ENCODE results near the gene ETS2. TPM values are rescaled to one million over a fixed set of nuclear protein-coding genes. Genes with fewer than 3 reads are reported as not detected.

Gene ETS2
- total RNA-seq, 1 experiment from 2014 or later: 49.9 TPM

- no peaks in the 10 kb centered on the region for H3K27me3 Mint-ChIP-seq (ENCODE audit: unreplicated experiment)
- peaks cover 11% of the 10 kb centered on the region for H3K4me1 Mint-ChIP-seq (ENCODE audit: low read depth, unreplicated experiment)
- H3K4me3 Mint-ChIP-seq (ENCODE audit: low read depth, unreplicated experiment): no peak overlapping the region
- no peaks in the 10 kb centered on the region for H3K36me3 Mint-ChIP-seq (ENCODE audit: insufficient read depth, unreplicated experiment)
- TF ChIP-seq, protein P1, sequence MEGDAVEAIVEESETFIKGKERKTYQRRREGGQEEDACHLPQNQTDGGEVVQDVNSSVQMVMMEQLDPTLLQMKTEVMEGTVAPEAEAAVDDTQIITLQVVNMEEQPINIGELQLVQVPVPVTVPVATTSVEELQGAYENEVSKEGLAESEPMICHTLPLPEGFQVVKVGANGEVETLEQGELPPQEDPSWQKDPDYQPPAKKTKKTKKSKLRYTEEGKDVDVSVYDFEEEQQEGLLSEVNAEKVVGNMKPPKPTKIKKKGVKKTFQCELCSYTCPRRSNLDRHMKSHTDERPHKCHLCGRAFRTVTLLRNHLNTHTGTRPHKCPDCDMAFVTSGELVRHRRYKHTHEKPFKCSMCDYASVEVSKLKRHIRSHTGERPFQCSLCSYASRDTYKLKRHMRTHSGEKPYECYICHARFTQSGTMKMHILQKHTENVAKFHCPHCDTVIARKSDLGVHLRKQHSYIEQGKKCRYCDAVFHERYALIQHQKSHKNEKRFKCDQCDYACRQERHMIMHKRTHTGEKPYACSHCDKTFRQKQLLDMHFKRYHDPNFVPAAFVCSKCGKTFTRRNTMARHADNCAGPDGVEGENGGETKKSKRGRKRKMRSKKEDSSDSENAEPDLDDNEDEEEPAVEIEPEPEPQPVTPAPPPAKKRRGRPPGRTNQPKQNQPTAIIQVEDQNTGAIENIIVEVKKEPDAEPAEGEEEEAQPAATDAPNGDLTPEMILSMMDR (IDR thresholded peaks at IDR 0.05; ENCODE audit: unreplicated experiment): no peak
- CTCF ChIA-PET: no interaction called here
- intact Hi-C loops (cut with micrococcal nuclease; ENCODE audit: unreplicated experiment): no loop called here
- no peak for DNase-seq
- no peak overlapping the region for H3K27ac Mint-ChIP-seq (ENCODE audit: unreplicated experiment)
- BruUV-seq (replicated peaks): no TSS peak
- H3K9me3 Mint-ChIP-seq (ENCODE audit: low read depth, unreplicated experiment): no peaks in the 10 kb centered on the region
Observed at GRCh38 chr21:38848187-38848609, 42.5 kb downstream of the ETS2 start.

- Mint-ChIP-seq H3K36me3 (ENCODE audit: insufficient read depth, unreplicated experiment) (no peaks in the 10 kb centered on the region), H3K27ac (ENCODE audit: unreplicated experiment) (no peak overlapping the region), H3K4me1 (ENCODE audit: low read depth, unreplicated experiment) (peaks cover 25% of the 10 kb centered on the region), H3K9me3 (ENCODE audit: low read depth, unreplicated experiment) (no peaks in the 10 kb centered on the region), H3K4me3 (ENCODE audit: low read depth, unreplicated experiment) (no peak overlapping the region), H3K27me3 (ENCODE audit: unreplicated experiment) (no peaks in the 10 kb centered on the region)
- CTCF ChIA-PET: no interaction called here
- TF ChIP-seq, protein P1 (IDR thresholded peaks at IDR 0.05; ENCODE audit: unreplicated experiment): no peak
- DNase-seq: no peak
- BruUV-seq (replicated peaks): no TSS peak
- intact Hi-C loops (cut with micrococcal nuclease; ENCODE audit: unreplicated experiment): no loop called here
Observed at GRCh38 chr21:38849776-38850175, 44.0 kb downstream of the ETS2 start.

DNA sequence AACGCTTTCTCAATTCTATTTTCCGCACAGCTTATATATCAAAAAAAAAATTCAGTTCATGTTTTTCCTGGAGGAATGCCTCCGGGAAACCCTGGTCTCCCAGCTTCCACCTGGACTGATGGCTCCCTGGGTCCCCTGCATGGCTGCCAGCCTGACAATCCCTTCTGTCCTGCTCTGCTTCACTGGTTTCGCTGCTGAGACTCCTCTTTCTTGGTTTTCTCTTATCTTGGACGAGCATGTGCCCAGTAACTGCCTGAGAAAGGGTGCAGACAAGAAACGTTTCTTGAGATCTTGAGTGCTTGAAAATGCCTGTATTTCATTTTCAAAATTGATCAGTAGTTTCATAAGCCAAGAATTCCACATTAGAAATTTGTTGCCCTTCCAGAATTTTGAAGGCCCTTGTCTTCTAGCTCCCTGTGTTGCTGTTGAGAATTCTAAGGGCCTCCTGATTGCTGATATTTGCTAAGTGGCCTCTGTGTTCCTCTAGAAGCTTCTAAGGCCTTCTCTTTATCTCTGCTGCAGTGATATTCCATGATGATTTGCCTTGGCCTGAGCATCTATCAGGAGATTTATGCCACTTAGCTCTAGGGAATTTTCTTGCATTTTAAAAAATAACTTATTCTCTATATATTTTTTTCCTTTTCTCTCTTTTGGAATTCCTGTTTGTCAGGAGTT, 44.7 kb downstream of the ETS2 start:
- BruUV-seq (replicated peaks): no TSS peak
- Mint-ChIP-seq H3K9me3 (ENCODE audit: low read depth, unreplicated experiment) (no peaks in the 10 kb centered on the region), H3K27ac (ENCODE audit: unreplicated experiment) (no peak overlapping the region), H3K36me3 (ENCODE audit: insufficient read depth, unreplicated experiment) (no peaks in the 10 kb centered on the region), H3K27me3 (ENCODE audit: unreplicated experiment) (no peaks in the 10 kb centered on the region), H3K4me1 (ENCODE audit: low read depth, unreplicated experiment) (peaks cover 25% of the 10 kb centered on the region), H3K4me3 (ENCODE audit: low read depth, unreplicated experiment) (no peak overlapping the region)
- DNase-seq: no peak
- intact Hi-C loops (cut with micrococcal nuclease; ENCODE audit: unreplicated experiment): no loop called here
- TF ChIP-seq, protein P1 (IDR thresholded peaks at IDR 0.05; ENCODE audit: unreplicated experiment): no peak
- CTCF ChIA-PET: no interaction called here

GRCh38 chr21:38851101-38851500, 45.4 kb downstream of the ETS2 start:
- TF ChIP-seq, protein P1 (IDR thresholded peaks at IDR 0.05; ENCODE audit: unreplicated experiment): no peak
- Mint-ChIP-seq H3K36me3 (ENCODE audit: insufficient read depth, unreplicated experiment) (no peaks in the 10 kb centered on the region), H3K27me3 (ENCODE audit: unreplicated experiment) (no peaks in the 10 kb centered on the region), H3K4me1 (ENCODE audit: low read depth, unreplicated experiment) (peaks cover 25% of the 10 kb centered on the region), H3K4me3 (ENCODE audit: low read depth, unreplicated experiment) (no peak overlapping the region), H3K9me3 (ENCODE audit: low read depth, unreplicated experiment) (no peaks in the 10 kb centered on the region), H3K27ac (ENCODE audit: unreplicated experiment) (no peak overlapping the region)
- no TSS peak for BruUV-seq (replicated peaks)
- no peak for DNase-seq
- CTCF ChIA-PET: no interaction called here
- intact Hi-C loops (cut with micrococcal nuclease; ENCODE audit: unreplicated experiment): no loop called here

Measured in Calu3 (cell line).